Hematopoietic multipotent progenitor cell treated with erythropoietin and hydrocortisone succinate and interleukin-3 and kit ligand, for 6 days (in vitro differentiated cells): ENCODE data around the gene SIPA1.
"Not testable (repeated sequence)": the region's sequence is repeated elsewhere in the genome, so short reads cannot be mapped to it uniquely, and the experiment has no call there.

Source experiments
- DNase-seq: peaks from one replicate; pipeline ENCODE4 v3.0.0-alpha.2; 2015

Gene SIPA1

DNA sequence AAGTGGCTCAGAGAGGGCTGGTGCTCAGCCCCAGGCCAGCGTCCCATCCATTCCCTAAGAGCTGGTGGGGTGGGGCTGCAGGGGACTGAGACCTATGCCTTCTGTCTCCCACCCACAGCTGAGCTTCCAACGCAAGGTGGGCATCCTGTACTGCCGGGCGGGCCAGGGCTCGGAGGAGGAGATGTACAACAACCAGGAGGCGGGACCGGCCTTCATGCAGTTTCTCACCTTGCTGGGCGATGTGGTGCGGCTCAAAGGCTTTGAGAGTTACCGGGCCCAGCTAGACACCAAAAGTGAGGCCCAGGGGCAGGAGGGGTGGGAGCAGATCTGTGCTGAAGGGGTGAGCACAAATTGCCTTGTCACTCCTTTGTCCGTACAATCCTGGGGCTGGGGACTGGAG is 6.9 kb downstream of the SIPA1 start:
- no peak for DNase-seq

- no peak for DNase-seq
Observed at GRCh38 chr11:65645710-65646109, 7.8 kb downstream of the SIPA1 start.

DNA sequence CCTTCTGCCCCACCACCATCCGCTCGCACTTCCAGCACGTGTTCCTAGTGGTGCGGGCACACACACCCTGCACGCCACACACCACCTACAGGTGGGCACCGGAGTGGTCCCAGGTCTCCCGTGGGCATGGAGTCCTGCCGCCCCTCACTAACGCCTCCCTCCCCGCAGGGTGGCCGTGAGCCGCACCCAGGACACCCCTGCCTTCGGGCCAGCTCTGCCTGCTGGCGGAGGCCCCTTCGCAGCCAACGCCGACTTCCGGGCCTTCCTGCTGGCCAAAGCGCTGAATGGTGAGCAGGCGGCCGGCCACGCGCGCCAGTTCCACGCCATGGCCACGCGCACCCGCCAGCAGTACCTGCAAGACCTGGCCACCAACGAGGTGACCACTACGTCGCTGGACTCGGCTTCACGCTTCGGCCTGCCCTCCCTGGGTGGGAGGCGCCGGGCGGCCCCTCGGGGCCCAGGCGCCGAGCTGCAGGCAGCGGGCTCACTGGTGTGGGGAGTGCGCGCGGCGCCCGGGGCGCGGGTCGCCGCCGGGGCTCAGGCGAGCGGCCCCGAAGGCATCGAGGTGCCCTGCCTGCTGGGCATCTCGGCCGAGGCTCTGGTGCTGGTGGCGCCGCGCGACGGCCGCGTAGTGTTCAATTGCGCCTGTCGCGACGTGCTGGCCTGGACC is 8.5 kb downstream of the SIPA1 start:
- no peak for DNase-seq

- DNase-seq: no peak
Observed at GRCh38 chr11:65646958-65647701, 9.2 kb downstream of the SIPA1 start.

- DNase-seq: no peak
Observed at GRCh38 chr11:65648997-65649493, 11.1 kb downstream of the SIPA1 start.

- no peak for DNase-seq
Observed at GRCh38 chr11:65649656-65650546, 12.0 kb downstream of the SIPA1 start.

- DNase-seq: no peak
Observed at GRCh38 chr11:65650547-65651338, 12.8 kb downstream of the SIPA1 start.

DNA sequence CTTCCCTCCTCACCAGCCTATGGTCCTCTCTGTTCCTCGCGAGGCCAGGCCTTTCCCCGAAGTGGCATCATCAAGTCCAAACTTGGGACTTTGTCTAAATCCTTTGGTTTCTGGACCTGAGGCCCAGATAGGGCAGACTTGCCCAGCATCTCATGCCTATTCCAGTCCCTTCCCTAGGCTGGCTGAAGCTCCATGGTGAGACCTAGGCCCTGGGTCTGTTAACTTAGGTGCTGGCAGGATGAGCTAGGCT is 13.4 kb downstream of the SIPA1 start:
- DNase-seq: no peak

- DNase-seq: peak; percentile 83
Observed at GRCh38 chr11:65651589-65652510, 13.9 kb downstream of the SIPA1 start.

DNA sequence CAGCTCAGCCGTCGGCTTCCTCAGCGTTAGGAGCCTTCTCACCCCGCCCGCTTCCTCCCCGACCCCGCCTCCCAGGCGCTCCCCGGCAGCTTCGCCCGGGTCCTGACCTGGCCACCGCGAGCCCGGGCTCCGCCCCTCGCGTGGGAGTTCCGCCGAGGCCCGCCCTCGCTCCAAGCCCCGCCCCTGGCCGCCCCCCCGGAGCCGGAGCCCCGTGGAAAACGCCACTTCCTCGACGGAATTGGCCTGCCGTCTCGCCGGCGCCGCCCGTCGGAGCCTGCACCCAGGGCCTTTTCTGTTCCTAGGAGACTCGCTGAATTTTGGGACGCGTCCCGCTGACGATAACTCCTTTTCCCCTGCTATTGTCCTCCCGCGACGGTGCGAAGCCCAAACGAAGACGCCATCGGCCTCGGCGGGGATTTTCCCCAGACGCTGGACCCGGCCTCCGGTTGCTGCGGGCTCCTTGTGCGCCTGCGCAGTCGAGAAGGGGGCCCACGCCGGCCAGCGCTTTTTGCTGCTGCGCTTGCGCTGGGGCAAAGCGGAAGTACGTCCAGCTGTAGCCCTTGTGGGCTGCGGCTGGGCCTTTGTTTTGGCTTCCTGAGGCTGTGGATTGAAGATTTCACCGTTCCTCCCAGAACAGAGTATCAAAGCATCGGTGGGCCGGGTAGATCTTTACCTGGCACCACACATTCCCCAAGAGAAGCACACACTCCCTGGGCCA is 14.8 kb downstream of the SIPA1 start:
- peak; percentile 95 for DNase-seq

GRCh38 chr11:65653229-65654225 is 15.6 kb downstream of the SIPA1 start:
- DNase-seq: no peak

DNA sequence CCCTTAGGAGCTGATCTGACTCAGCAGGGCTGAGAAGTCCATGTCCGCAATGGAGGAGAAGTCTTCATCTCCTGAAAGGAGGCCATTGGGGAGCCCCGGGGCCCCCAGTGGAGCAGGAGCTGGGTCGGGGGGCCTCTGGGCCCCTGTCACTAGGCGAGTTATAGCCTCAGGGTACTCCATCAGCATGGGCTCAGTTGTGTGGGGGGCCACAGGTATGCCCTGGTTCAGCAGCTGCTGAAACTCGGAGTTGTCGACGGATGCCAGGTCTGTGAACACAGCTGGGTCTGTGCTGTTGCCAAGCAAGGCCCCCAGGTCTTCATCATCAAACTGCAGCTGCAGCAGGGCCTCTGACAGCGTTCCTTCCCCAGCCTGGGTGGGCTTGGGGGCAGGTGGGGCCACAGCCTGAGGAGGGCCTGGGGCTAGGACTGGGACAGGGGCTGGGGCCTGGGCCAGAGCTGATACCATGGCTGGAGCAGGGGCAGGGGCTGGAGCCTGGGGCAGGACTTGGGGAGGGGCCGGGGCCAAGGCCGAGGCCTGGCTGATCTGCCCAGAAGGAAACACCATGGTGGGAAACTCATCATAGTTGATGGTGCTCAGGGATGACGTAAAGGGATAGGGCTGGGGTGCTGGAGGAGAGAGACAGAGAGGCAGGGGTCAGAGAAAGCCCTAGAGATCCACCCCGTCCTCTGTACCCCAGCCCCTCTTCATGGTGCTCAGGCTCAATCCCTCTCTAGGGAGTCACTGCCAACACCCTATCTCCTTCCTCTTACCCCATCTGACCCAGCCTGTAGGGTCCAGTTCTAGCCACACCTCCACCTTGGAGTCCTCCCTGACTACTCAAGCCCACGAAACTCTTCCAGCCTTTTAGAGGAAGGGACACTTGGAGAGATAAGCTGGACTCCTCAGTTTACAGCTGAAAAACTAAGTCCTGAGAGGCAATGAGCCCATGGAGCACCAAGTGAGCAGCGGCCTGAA is 16.8 kb downstream of the SIPA1 start:
- no peak for DNase-seq

DNA sequence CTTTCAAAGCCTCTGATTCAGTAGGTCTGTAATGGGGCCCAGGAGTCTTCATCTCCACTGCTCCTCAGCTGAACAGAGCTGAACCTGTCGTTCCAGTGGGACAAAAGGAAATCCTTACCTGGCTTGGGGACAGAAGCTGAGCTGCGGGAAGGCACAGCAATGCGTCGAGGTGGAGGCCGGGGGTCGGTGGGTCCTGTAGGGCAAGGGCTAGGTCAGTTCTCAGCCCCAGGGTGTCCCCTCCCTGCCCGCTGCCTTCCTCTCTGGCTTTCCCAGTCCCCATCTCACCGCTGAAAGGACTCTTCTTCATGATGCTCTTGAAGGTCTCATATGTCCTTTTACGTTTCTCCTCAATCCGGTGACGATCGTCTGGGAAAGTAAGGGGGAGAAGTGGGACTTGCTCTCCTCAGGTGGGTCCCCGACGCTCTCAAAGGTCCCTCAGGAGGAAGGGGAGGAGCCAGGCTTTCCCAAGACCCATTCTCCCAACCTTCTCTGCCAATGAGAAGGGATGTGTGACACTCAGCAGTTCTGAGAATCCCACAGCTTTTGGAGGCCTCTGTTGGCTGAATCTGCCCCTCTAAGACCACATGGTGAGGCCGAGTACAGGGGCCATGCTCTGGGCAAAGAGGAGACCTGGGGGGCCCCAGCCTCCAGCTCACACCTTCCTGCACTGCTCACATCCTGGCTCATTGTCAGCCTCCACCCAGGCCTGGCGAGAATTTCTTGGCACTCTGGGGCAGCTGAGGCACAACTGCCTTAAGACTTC is 17.9 kb downstream of the SIPA1 start:
- no peak for DNase-seq

GRCh38 chr11:65657426-65657825 is 19.5 kb downstream of the SIPA1 start:
- DNase-seq: no peak

DNA sequence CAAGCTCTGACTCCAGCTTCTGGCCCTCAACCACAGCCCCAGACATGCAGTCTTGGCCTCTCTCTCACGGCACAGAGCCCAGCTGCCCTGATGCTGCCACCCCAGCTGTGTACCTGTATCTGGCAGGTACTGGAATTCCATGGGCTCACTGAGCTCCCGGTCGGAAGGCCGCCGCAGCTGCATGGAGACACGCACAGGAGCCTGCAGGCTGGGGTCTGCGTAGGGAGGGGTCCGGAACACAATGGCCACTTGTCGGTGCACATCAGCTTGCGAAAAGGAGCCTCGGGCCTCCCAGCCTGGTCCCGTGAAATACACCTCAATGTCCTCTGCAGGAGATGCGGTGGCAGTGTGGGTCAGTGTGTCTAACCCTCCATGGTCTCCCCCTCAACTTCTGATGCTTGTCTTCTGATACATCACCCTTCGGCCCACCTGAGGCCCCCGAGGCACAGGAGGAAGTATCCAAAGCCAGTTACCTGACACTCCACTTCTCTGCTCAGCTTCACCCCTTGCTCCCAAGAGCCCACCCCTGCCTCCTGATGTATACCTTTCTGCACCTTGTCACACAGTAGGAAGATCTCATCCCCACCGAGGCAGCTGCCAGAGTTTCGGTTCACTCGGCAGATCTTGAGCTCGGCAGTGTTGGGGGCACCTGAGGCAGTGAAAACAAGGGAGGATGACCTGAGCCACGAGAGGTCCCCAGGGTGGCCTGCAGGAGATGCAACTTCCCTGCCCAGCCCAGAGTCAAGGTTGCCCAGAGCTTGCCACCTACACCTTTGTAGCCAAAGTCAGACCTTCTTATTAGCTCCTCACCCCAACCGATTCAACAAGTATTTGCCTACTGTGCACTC is 20.5 kb downstream of the SIPA1 start:
- no peak for DNase-seq

- DNase-seq: no peak
Observed at GRCh38 chr11:65660038-65660437, 22.1 kb downstream of the SIPA1 start.

- not testable (repeated sequence) for DNase-seq
Observed at GRCh38 chr11:65660908-65661307, 23.0 kb downstream of the SIPA1 start.
